Midbrain (tissue), 1 donor: ENCODE data around the gene PALLD.

ENCODE experiments used
- DNase-seq: peaks from one replicate; lab custom pipeline; 2025; lab: John Stamatoyannopoulos, UW

Gene PALLD

GRCh38 chr4:168560184-168561180 is 63.6 kb downstream of the PALLD start:
- DNase-seq, result no peak

GRCh38 chr4:168562041-168562571 is 65.3 kb downstream of the PALLD start:
- DNase-seq, result no peak

- no peak for DNase-seq
Observed at GRCh38 chr4:168564023-168564422, 67.2 kb downstream of the PALLD start.

- no peak for DNase-seq
Observed at GRCh38 chr4:168565130-168565529, 68.3 kb downstream of the PALLD start.

GRCh38 chr4:168566726-168567125 is 69.9 kb downstream of the PALLD start:
- DNase-seq, result no peak

- no peak for DNase-seq
Observed at GRCh38 chr4:168569066-168569930, 72.4 kb downstream of the PALLD start.

GRCh38 chr4:168569931-168570276 is 73.1 kb downstream of the PALLD start:
- DNase-seq, result no peak

- DNase-seq, result no peak
Observed at GRCh38 chr4:168570466-168570865, 73.6 kb downstream of the PALLD start.

GRCh38 chr4:168572002-168572401 is 75.2 kb downstream of the PALLD start:
- no peak for DNase-seq

- no peak for DNase-seq
Observed at GRCh38 chr4:168573870-168574269, 77.0 kb downstream of the PALLD start.

GRCh38 chr4:168574581-168575295 is 77.9 kb downstream of the PALLD start:
- no peak for DNase-seq

- DNase-seq, result no peak
Observed at GRCh38 chr4:168575473-168575872, 78.6 kb downstream of the PALLD start.

- no peak for DNase-seq
Observed at GRCh38 chr4:168577624-168578023, 80.8 kb downstream of the PALLD start.

GRCh38 chr4:168580228-168580627 is 83.4 kb downstream of the PALLD start:
- DNase-seq, result no peak

- no peak for DNase-seq
Observed at GRCh38 chr4:168584321-168584771, 87.5 kb downstream of the PALLD start.

- peak; percentile 43 for DNase-seq
Observed at GRCh38 chr4:168585168-168586091, 88.6 kb downstream of the PALLD start.

GRCh38 chr4:168586926-168587325 is 90.1 kb downstream of the PALLD start:
- DNase-seq, result no peak

- DNase-seq, result no peak
Observed at GRCh38 chr4:168587411-168588125, 90.7 kb downstream of the PALLD start.

GRCh38 chr4:168588916-168589531 is 92.2 kb downstream of the PALLD start:
- no peak for DNase-seq

- DNase-seq, result no peak
Observed at GRCh38 chr4:168592676-168593075, 95.8 kb downstream of the PALLD start.
